Left lung (tissue), 10 donors: ENCODE measurements around the gene BCR. TPM values are rescaled to one million over a fixed set of nuclear protein-coding genes. Genes with fewer than 3 reads are reported as not detected.
"Not testable (repeated sequence)": the region's sequence is repeated elsewhere in the genome, so short reads cannot be mapped to it uniquely, and the experiment has no call there.

Experiments used
- ATAC-seq: fragments of 200-7000 bp; cut with Tn5 transposase; one replicate; pipeline ENCODE4 v1.9.1; 2020; ENCODE audit warnings: moderate library complexity
- DNase-seq, 4 donors: peaks; one replicate each; pipeline ENCODE4 v3.0.0-alpha.2; 2013 to 2020
- H3K27ac ChIP-seq, 2 donors: fragments of 200-600 bp; sonication (generic) in 1 of 2; one replicate each; pipeline versions ENCODE4 v1.5.0 to v1.8.0; 2020 to 2021
- H3K27me3 ChIP-seq, 2 donors: fragments of 200-600 bp; sonication (generic) in 1 of 2; one replicate each; pipeline versions ENCODE4 v1.5.0 to v1.8.0; 2020 to 2021
- H3K36me3 ChIP-seq, 2 donors: fragments of 200-600 bp; sonication (generic) in 1 of 2; one replicate each; pipeline versions ENCODE4 v1.5.0 to v1.8.0; 2020 to 2021
- H3K4me1 ChIP-seq, 2 donors: fragments of 200-600 bp; one replicate each; pipeline ENCODE4 v1.8.0; 2021
- H3K4me3 ChIP-seq, 2 donors: fragments of 200-600 bp; sonication (generic) in 1 of 2; one replicate each; pipeline versions ENCODE4 v1.5.0 to v1.8.0; 2020 to 2021; ENCODE audit warnings: mild to moderate bottlenecking in 1 of 2
- H3K9me3 ChIP-seq, 2 donors: fragments of 200-600 bp; sonication (generic) in 1 of 2; one replicate each; pipeline versions ENCODE4 v1.5.0 to v1.8.0; 2020 to 2021
- CTCF ChIP-seq, 2 donors: fragments of 200-600 bp; sonication (generic) in 1 of 2; IDR thresholded peaks; one replicate each; pipeline versions ENCODE4 v1.5.0 to v1.8.0; 2021; ENCODE audit warnings: antibody characterized with exemption in 2 of 2
- intact Hi-C, 2 donors: fragments of 100-400 bp; cut with DNase I; formaldehyde crosslinking; loops; one replicate each; pipeline versions ENCODE4 v1.11.2 to v1.14.2; 2022
- polyA plus RNA-seq, 6 donors: library from polyadenylated mRNA; unstranded; fragments of 120-200 nt; gene quantifications; one replicate each; pipeline ENCODE4 v1.2.1, GENCODE V29; 2013; ENCODE audit not compliant: insufficient read length in 6 of 6
- total RNA-seq, 2 donors: library from RNA; stranded (reverse); fragmentation: NEBNext Ultra II Directional; extraction: Animal tissue kit (Norgen Biotek cat#: 25700); gene quantifications; one replicate each; pipeline ENCODE4 v1.2.1, GENCODE V29; 2021
- donor health status: DM: no; HTN: yes; CAD: no.
- donor health status: DM: no; HTN: no; CAD: no.

Gene BCR
- total and polyA plus RNA-seq, 8 donors = 41.1 to 70.4 (median 48.9) TPM

DNA sequence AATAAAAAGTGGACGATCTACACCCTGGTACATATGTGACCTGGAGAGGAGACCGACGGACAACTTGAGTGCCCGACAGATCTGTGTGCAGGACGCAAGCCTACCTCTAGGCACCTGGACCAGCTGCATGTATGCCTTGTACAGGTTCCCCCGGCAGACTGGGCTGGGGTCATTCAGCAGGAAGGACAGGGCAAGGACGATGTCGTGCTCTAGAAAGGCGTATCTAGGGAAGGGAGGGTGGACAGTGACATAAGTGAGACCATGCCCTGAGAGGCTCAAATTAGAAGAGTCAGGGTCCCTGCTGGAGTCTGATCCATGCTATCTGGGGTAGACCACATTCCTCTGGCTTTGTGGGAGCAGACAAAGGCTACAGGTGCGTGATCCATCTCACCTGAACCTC, 46.4 kb upstream of the BCR start:
- ATAC-seq = no peak
- peaks cover 0 to 11% of the 10 kb centered on the region in 2 donors for H3K4me1 ChIP-seq
- H3K9me3 ChIP-seq = no peaks in the 10 kb centered on the region
- intact Hi-C loops = no loop called here
- no peak for TF ChIP-seq CTCF (IDR thresholded peaks at IDR 0.05)
- no peak overlapping the region for H3K4me3 ChIP-seq
- no peaks in the 10 kb centered on the region for H3K36me3 ChIP-seq
- H3K27me3 ChIP-seq = no peaks in the 10 kb centered on the region
- peak in 1 of 4 donors; percentile 36 for DNase-seq
- H3K27ac ChIP-seq = no peak overlapping the region

DNA sequence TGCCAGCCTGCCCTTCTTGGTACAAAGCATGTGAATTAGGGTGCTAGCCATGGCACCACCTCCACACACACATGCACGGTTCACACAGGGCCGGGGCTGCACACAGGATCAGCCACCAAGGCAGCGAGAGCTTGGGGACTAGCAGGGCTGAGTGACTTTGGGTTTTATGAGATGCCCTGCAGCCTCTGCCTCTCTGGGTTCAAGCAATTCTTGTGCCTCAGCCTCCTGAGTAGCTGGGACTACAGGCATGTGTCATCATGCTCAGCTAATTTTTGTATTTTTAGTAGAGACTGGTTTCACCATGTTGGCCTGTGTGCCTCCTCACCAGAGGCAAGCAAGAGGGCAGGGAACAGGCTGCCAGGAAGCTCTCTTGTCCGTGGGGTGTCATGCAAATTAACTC, 43.3 kb upstream of the BCR start:
- peak overlapping the region in 1 of 2 donors; percentile 72 for H3K27ac ChIP-seq
- H3K36me3 ChIP-seq = not testable (repeated sequence)

GRCh38 chr22:23137468-23137867, 42.8 kb upstream of the BCR start:
- intact Hi-C loops = no loop called here
- TF ChIP-seq CTCF (IDR thresholded peaks at IDR 0.05) = no peak
- no peaks in the 10 kb centered on the region for H3K36me3 ChIP-seq
- no peaks in the 10 kb centered on the region for H3K27me3 ChIP-seq
- no peak overlapping the region for H3K4me3 ChIP-seq
- H3K4me1 ChIP-seq = peaks cover 3 to 22% of the 10 kb centered on the region in 2 donors
- no peaks in the 10 kb centered on the region for H3K9me3 ChIP-seq
- no peak for DNase-seq
- H3K27ac ChIP-seq = peak overlapping the region in 1 of 2 donors; percentile 72
- no peak for ATAC-seq

More for the DNA sequence above, 43.3 kb upstream of the BCR start:
- peak in 1 of 4 donors; percentile 34 for DNase-seq
- H3K4me1 ChIP-seq = peaks cover 3 to 18% of the 10 kb centered on the region in 2 donors
- H3K9me3 ChIP-seq, H3K27me3 ChIP-seq, intact Hi-C loops, ATAC-seq, H3K4me3 ChIP-seq: not testable (repeated sequence)

- peaks cover 3 to 26% of the 10 kb centered on the region in 2 donors for H3K4me1 ChIP-seq
- intact Hi-C loops = no loop called here
- no peak for TF ChIP-seq CTCF (IDR thresholded peaks at IDR 0.05)
- H3K27me3 ChIP-seq = no peaks in the 10 kb centered on the region
- H3K36me3 ChIP-seq = no peaks in the 10 kb centered on the region
- no peaks in the 10 kb centered on the region for H3K9me3 ChIP-seq
- peak overlapping the region in 1 of 2 donors; percentile 72 for H3K27ac ChIP-seq
- DNase-seq (peak in 1 of 4 donors; percentile 28), ATAC-seq (no peak)
- no peak overlapping the region for H3K4me3 ChIP-seq
These were observed 42.3 kb upstream of the BCR start for GRCh38 chr22:23137905-23138561.

DNA sequence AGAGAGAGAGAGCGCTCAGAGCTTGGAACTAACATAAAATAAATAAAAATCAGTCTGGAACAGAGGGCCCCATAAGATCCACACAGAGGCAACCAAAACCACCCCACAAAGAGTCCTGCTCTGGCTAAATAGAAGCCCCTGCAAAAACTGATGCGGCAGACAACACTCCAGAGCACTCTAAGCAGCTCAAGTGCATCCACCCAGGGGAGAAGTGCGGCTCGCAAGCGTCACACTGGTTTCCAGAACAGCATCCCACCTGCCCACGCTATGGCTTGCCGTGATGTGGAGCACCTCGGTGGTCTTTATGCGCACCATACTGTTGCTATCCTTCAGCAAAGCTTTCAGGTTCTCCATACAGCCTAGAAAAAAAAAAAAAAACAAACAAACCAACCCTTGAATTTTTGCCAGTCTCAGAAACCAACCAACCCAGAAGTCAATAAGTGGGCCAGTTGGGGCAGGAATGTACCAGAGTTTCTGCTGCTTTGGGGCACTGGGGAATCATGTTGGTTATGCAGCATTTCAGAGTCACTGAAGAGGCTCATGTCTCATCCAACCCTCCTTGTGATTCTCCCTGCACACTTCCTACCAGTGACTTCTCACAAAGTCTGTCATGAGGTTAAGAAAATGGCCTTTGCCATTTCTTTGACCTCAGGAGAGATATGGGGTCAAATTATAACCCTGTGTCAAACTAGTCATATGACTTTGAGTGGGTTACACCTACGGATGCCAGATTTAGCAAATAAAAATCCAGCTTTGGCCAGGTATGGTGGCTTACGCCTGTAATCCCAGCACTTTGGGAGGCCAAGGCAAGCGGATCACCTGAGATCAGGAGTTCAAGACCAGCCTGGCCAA, 41.5 kb upstream of the BCR start:
- intact Hi-C loops = no loop called here
- Histone ChIP-seq H3K9me3 (no peaks in the 10 kb centered on the region), H3K4me3 (no peak overlapping the region), H3K27ac (peak overlapping the region in 1 of 2 donors; percentile 72), H3K36me3 (no peaks in the 10 kb centered on the region), H3K4me1 (peaks cover 3 to 26% of the 10 kb centered on the region in 2 donors), H3K27me3 (no peaks in the 10 kb centered on the region)
- DNase-seq (peak in 1 of 4 donors; percentile 36), ATAC-seq (no peak)
- no peak for TF ChIP-seq CTCF (IDR thresholded peaks at IDR 0.05)
